DND-41 (cell line): Measurements from ENCODE around the gene FAM193A.

Experiments used
- ATAC-seq: fragments of 200-7000 bp; cut with Tn5 transposase; 3 replicates; pipeline ENCODE4 v1.9.1; 2021; ENCODE audit warnings: low read depth; ENCODE audit not compliant: insufficient read depth
- DNase-seq: peaks from one replicate; pipeline ENCODE4 v3.0.0-alpha.2; 2020
- H2AFZ ChIP-seq: 2 replicates; pipeline ENCODE4 v1.6.0; 2012; ENCODE audit warnings: low read depth, low read length
- H3K27ac ChIP-seq: 2 replicates; pipeline ENCODE4 v1.5.1; 2012; ENCODE audit warnings: low read length, inconsistent platforms
- H3K27me3 ChIP-seq: fragments of 200-600 bp; sonication (generic); 2 replicates; pipeline ENCODE4 v1.6.0; 2012; ENCODE audit warnings: low read length, mild to moderate bottlenecking, inconsistent platforms; ENCODE audit not compliant: insufficient read depth, poor library complexity
- H3K36me3 ChIP-seq: 2 replicates; pipeline ENCODE4 v1.5.1; 2012; ENCODE audit warnings: low read length, inconsistent platforms; ENCODE audit not compliant: insufficient read depth
- H3K4me1 ChIP-seq: 2 replicates; pipeline ENCODE4 v1.5.1; 2012; ENCODE audit warnings: mild to moderate bottlenecking, low read length; ENCODE audit not compliant: insufficient read depth
- H3K4me2 ChIP-seq: 2 replicates; pipeline ENCODE4 v1.6.0; 2012; ENCODE audit warnings: mild to moderate bottlenecking, moderate library complexity, low read length, inconsistent platforms; ENCODE audit not compliant: insufficient read depth
- H3K4me3 ChIP-seq, 2 experiments: fragments of 200-600 bp in 1 of 2; shearing (Covaris generic) in 1 of 2; 2 replicates each; pipeline ENCODE4 v1.5.1; 2012 to 2016; ENCODE audit warnings: inconsistent platforms in 2 of 2, low read length in 2 of 2, mild to moderate bottlenecking in 2 of 2, low read depth in 1 of 2, moderate library complexity in 1 of 2
- H3K79me2 ChIP-seq: 2 replicates; pipeline ENCODE4 v1.6.0; 2012; ENCODE audit warnings: low read length, inconsistent platforms; ENCODE audit not compliant: insufficient read depth
- H3K9ac ChIP-seq: 2 replicates; pipeline ENCODE4 v1.6.0; 2012; ENCODE audit warnings: low read depth, mild to moderate bottlenecking, inconsistent platforms, low read length, moderate library complexity
- H3K9me3 ChIP-seq: 2 replicates; pipeline ENCODE4 v1.5.1; 2012; ENCODE audit warnings: low read length, moderate library complexity, mild to moderate bottlenecking, inconsistent platforms; ENCODE audit not compliant: insufficient read depth, severe bottlenecking
- H4K20me1 ChIP-seq: 2 replicates; pipeline ENCODE4 v1.6.0; 2012; ENCODE audit warnings: low read length; ENCODE audit not compliant: insufficient read depth
- EZH2 ChIP-seq: IDR thresholded peaks from 3 replicates; pipeline ENCODE4 v1.6.1; 2012; ENCODE audit warnings: borderline replicate concordance, low read depth, mild to moderate bottlenecking, moderate library complexity, low read length, inconsistent platforms; ENCODE audit not compliant: severe bottlenecking
- TF ChIP-seq, protein P1 (sequence below): IDR thresholded peaks from 2 replicates; pipeline ENCODE4 v1.5.1; 2012; ENCODE audit warnings: borderline replicate concordance, low read length, moderate library complexity, mild to moderate bottlenecking; ENCODE audit not compliant: poor library complexity, severe bottlenecking; ENCODE audit errors: extremely low read depth

FAM193A gene

DNA sequence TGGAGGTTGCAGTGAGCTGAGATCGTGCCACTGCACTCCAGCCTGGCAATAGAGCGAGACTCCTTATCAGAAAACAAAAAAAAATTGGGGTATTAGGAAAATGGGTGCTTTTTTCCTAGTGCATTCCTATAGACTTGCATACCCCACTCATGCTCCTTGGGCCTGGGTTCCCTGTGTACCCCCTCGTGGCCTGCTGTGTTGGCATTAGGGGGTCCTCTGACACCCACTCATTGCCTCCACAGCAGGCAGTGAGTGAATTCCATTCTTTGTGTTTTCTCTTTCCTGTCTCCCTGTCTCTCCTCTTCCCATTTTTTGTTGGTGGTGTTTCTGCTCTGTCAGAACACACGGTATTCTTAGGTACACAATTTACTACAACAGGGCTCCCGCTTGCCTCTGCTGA is 176.9 kb downstream of the FAM193A start:
- H3K27me3 ChIP-seq, result no peaks in the 10 kb centered on the region
- no peak overlapping the region for H2AFZ ChIP-seq
- no peak overlapping the region for H3K9ac ChIP-seq
- 0 out of 2 replicates have a peak, but pooled peaks cover 3% of the 10 kb centered on the region for H4K20me1 ChIP-seq
- ATAC-seq (no peak), DNase-seq (no peak)
- no peak for TF ChIP-seq EZH2
- TF ChIP-seq, protein P1, sequence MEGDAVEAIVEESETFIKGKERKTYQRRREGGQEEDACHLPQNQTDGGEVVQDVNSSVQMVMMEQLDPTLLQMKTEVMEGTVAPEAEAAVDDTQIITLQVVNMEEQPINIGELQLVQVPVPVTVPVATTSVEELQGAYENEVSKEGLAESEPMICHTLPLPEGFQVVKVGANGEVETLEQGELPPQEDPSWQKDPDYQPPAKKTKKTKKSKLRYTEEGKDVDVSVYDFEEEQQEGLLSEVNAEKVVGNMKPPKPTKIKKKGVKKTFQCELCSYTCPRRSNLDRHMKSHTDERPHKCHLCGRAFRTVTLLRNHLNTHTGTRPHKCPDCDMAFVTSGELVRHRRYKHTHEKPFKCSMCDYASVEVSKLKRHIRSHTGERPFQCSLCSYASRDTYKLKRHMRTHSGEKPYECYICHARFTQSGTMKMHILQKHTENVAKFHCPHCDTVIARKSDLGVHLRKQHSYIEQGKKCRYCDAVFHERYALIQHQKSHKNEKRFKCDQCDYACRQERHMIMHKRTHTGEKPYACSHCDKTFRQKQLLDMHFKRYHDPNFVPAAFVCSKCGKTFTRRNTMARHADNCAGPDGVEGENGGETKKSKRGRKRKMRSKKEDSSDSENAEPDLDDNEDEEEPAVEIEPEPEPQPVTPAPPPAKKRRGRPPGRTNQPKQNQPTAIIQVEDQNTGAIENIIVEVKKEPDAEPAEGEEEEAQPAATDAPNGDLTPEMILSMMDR, result no peak
- H3K79me2 ChIP-seq, result peaks cover 11% of the 10 kb centered on the region
- H3K27ac ChIP-seq, result no peak overlapping the region
- H3K4me3 ChIP-seq, result no peak overlapping the region
- no peaks in the 10 kb centered on the region for H3K9me3 ChIP-seq
- H3K36me3 ChIP-seq, result peaks cover 58% of the 10 kb centered on the region
- H3K4me1 ChIP-seq, result no peaks in the 10 kb centered on the region
- H3K4me2 ChIP-seq, result no peak overlapping the region

DNA sequence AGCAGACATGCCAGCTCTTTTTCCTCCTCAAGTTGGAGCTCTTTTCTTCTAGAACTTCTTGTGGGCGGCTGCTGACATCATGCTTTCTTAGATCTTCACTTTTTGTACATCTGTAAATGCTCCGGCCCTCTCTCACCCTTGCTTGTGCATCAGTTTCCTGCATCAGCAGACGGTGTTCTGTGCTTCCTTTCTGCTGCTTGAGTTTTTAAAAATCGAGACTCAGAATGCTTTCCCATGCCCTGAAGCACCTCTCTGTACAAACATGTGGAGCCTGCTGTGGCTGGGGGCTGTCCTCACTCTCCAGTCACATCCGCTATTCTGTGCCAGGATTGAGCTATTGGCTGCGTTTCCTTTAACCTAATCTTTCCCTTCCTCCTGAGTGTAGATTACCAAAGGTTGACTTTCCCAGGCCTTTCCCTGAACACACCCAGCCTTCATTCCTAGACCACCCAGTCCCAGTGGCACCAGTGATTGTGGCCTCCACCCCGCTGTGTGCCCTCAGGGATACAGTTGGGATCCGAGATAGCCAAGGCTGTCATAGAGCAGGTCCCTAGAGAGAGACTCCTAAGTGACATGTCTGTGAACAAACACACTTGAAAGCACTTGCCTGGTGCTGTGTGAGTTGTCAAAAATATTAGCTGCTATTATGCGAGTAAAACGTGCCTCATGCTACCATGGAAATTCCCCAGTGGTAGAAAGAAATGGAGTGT is 177.8 kb downstream of the FAM193A start:
- Histone ChIP-seq H3K9ac (no peak overlapping the region), H3K4me2 (no peak overlapping the region), H4K20me1 (0 out of 2 replicates have a peak, but pooled peaks cover 3% of the 10 kb centered on the region), H3K4me3 (no peak overlapping the region), H3K4me1 (no peaks in the 10 kb centered on the region), H3K9me3 (no peaks in the 10 kb centered on the region), H3K27me3 (no peaks in the 10 kb centered on the region), H3K79me2 (peaks cover 11% of the 10 kb centered on the region), H2AFZ (no peak overlapping the region), H3K36me3 (peaks cover 65% of the 10 kb centered on the region), H3K27ac (no peak overlapping the region)
- DNase-seq, result no peak
- no peak for ATAC-seq
- TF ChIP-seq, protein P1, result no peak
- no peak for TF ChIP-seq EZH2

DNA sequence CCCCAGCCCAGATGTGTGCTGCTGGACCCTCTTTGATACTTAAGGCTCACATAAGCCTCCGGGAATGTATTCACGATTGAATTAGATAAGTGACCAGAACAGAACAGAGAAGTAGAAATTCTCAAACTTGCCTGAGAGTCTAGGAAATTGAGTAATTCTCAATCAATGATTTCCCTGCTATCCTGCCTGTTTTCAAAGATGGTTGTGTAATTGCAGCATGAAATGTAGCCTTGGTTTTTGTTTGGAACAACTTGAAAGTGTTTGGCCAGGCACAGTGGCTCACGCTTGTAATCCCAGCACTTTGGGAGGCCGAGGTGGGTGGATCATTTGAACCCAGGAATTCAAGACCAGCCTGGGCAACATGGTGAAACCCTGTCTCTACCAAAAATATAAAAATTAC is 178.5 kb downstream of the FAM193A start:
- 0 out of 2 replicates have a peak, but pooled peaks cover 3% of the 10 kb centered on the region for H4K20me1 ChIP-seq
- no peaks in the 10 kb centered on the region for H3K4me1 ChIP-seq
- no peak for ATAC-seq
- peaks cover 71% of the 10 kb centered on the region for H3K36me3 ChIP-seq
- H3K4me2 ChIP-seq, result no peak overlapping the region
- no peak overlapping the region for H3K9ac ChIP-seq
- H3K79me2 ChIP-seq, result peaks cover 11% of the 10 kb centered on the region
- H3K27ac ChIP-seq, result no peak overlapping the region
- H3K4me3 ChIP-seq, result no peak overlapping the region
- no peak overlapping the region for H2AFZ ChIP-seq
- no peak for DNase-seq
- no peaks in the 10 kb centered on the region for H3K9me3 ChIP-seq
- TF ChIP-seq EZH2, result no peak
- H3K27me3 ChIP-seq, result no peaks in the 10 kb centered on the region

DNA sequence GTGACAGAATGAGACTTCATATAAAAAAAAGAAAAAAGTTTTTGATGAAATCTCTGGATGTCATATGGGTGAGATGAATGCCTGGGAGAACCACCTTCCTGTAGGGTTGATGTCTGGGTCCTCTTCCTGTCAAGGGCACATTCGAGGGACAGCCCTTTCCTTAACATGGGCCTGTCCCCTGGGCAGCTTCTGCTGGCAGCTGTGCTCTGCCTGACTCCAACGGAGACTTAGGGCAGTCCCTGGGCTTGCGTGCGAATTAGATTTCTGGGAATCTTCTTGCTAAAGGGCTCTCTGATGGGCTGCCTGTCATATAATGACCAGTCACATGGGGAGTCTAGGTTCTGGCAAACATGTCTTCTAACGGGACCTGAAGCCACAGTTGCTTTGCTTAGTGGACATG is 179.0 kb downstream of the FAM193A start:
- Histone ChIP-seq H4K20me1 (0 out of 2 replicates have a peak, but pooled peaks cover 3% of the 10 kb centered on the region), H3K9ac (no peak overlapping the region), H3K27me3 (no peaks in the 10 kb centered on the region), H3K4me2 (no peak overlapping the region), H3K9me3 (no peaks in the 10 kb centered on the region), H3K4me1 (no peaks in the 10 kb centered on the region), H3K27ac (no peak overlapping the region), H2AFZ (no peak overlapping the region), H3K79me2 (peaks cover 11% of the 10 kb centered on the region), H3K4me3 (no peak overlapping the region), H3K36me3 (peaks cover 75% of the 10 kb centered on the region)
- ATAC-seq (no peak), DNase-seq (no peak)
- TF ChIP-seq, protein P1, result no peak
- TF ChIP-seq EZH2, result no peak
